ENCODE results near the gene HCFC1. TPM values are rescaled to one million over a fixed set of nuclear protein-coding genes. Genes with fewer than 3 reads are reported as not detected.

HCFC1 gene
- total RNA-seq, 1 donor = 95.1 TPM

DNA sequence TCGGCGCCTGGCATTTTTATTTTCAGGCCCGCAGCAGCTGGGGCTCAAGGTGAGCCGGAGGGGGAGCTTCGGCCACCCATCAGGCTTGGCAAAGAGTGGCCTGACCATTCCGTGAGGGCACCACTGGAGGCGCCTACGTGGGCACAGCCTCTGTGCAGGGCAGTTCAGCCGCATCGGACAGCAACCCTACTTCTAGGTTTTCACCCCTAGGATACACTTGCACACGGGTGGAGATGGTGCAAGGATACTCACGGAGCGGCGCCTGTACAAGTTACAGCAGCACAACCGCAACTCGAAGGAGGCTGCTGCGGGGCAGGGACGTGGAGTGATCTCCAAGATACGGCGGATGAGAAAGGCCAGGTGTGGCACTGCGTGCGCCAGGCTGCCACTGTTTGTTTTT is 10.8 kb downstream of the HCFC1 start:
- no peak for DNase-seq (ENCODE audit: low read depth in 2 of 3, low spot score in 2 of 3)

DNA sequence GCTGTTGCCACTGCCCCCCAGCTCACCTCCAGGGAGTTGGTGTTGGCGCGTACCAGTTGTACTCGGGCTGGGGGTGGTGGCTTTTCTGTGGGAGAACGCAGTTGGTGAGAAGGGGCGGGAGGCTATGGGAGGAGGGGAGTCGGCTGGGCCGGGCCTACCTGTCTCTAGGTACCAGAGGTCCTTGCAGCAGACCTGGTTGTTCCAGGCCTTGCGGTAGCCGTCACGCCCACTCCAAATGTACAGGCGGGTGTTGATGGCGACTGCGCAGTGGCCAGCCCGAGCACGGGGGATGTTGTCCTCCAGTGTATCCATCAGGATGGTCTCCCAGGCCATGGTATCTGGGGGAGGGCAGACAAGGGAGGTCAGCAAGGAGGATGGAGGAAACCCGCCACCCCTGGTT is 11.5 kb downstream of the HCFC1 start:
- no peak for DNase-seq (ENCODE audit: low read depth in 2 of 3, low spot score in 2 of 3)

DNA sequence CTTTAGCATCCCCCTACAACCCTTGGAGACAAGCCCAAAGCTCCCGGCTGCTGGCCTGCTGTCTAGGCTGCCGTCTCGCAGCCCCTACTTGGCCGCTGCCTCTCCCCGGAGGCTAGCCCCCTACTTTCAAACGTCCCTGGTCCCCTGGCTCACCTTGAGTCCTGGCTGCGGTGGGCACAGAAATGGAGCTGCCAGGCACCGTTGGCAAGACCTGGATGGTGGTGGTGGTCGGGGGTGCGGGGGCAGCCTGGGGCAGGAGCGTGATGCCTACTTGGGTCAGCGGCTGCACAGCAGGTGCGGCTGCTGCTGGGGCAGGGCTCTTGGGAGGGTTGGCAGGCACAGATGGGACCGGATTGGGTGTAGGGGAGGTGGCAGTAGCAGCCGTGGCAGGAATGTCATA is 12.0 kb downstream of the HCFC1 start:
- DNase-seq (ENCODE audit: low read depth in 2 of 3, low spot score in 2 of 3) = no peak

DNA sequence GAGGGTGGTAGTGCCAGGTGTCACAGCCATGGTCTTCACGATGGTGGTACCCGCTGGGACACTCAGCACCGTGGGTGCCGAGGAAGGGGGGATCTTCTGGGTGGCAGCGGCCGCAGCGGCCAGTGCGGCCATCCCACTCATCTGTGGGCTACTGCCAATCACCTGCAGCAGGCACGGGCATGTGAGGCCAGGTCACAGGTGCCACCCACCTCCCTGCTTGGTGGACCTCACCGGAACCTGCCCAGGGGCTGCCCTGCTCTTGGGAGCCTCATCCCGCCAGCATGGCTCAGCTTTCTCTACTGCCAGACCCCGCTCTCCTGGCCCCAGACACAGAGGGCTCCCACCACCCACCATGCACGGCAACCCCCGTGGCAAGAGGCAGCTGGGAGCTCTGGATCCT is 13.0 kb downstream of the HCFC1 start:
- DNase-seq (ENCODE audit: low read depth in 2 of 3, low spot score in 2 of 3) = no peak

DNA sequence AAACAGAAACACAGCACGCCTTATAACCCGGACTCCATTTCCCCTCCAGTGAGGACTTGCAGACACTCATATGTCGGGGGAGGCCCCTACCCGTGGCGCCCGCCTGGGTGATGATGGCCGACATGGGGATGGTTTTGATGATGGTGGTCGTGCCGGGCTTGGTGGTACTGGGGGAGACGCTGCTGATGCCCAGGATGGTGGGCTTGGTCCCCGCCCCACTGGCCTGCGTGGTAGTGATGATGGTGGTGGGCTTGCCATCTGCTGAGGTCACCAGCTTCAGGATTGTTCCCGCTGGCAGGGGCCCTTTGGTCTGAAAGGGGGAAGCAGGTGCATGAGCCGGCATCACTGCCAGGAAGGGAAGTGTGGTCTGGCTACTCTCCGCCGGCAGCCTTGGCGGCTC is 14.4 kb downstream of the HCFC1 start:
- no peak for DNase-seq (ENCODE audit: low read depth in 2 of 3, low spot score in 2 of 3)

DNA sequence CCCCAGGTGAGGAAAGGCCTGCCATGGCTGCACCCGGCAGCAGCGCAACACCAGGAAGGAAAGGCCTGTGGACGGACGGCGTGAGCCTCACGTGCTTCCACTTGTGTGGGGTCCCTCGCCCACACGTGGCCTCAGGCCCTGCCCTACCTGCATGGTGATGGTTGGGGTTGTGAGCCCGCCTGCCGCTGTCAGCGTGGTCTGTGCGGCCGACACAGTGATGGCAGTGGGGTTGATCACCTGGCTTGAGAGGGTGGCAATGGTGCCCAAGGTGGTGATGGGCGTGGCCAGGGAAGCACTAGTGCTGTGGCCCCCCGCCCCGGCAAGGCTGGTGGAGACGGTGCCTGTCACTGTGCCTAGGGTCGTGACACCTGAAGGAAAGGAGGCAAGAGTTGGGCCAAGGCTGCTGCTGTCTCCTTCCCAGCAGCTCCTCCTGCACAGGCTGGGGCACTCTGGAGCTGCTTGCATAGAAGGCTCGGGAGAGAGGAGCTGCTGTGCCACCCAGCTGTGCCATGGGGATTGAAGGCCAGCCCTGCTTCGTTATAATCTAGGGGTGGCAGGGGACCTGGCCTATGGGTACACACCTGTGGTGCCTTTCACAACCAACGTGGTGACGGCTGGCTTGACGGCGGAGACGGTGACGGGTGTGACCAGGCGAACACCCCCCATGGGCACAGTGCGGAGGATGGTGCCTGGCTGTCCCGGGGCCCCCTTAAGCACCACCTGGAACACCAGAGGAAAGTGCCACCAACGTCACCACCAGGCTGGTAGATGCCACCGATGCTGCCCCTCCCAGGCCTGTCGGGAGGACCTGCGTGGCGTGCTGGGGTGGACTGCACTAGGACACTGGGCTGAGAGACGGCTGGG is 15.3 kb downstream of the HCFC1 start:
- no peak for DNase-seq (ENCODE audit: low read depth in 2 of 3, low spot score in 2 of 3)

DNA sequence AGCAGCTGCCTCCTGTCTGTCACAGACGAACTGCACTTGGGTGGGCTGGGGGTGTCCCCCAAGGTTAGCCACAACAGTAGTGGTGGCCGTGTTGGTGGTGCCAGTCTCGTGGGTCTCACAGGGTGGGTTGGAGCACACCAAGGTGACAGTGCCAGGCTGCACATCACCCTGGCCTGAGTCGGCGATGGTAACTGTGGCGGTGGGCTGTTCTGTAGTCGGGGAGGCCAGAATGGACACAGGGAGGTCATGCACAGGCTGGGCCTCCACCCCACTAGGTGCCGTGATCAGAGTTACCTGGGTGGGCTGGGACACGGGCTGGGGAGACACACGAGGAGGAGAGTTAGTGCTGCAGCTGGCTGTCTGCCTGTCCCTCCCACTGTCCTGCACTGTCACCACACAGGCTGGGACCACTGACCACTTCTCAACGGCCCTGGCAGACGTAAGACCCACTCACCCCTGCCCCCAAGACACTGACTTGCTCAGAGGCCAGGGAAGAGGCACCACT is 16.3 kb downstream of the HCFC1 start:
- DNase-seq (ENCODE audit: low read depth in 2 of 3, low spot score in 2 of 3) = no peak

DNA sequence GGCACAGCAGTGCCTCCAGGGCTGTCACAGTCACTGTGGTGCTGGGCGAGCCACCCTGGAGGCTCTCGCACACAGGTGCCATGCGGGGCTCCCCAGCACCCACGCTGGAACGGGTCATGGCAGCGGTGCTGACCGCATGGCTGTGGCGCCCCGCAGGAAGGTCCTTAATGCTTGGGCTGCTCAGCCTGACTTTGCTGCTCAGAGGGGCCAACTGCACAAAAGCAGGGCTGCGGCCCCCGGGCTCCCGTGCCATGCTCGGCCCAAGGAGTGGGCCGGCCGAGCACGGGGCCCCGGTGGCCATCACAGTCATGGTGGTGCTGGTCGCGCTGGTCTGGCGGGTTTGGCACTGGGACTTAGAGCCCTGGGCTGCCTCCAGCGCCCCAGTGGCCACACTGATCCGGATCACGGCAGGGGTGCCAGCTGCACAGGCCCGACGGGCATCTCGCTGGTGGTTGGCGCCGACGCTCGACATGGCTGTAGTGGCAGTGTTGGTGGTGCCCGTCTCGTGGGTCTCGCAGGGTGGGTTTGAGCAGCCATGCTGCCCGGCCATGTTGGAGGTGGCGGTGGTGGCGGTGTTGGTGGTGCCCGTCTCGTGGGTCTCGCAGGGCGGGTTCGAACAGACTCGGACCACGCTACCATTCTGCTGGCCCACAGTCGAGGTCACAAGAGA is 16.9 kb downstream of the HCFC1 start:
- DNase-seq (ENCODE audit: low read depth in 2 of 3, low spot score in 2 of 3) = no peak

DNA sequence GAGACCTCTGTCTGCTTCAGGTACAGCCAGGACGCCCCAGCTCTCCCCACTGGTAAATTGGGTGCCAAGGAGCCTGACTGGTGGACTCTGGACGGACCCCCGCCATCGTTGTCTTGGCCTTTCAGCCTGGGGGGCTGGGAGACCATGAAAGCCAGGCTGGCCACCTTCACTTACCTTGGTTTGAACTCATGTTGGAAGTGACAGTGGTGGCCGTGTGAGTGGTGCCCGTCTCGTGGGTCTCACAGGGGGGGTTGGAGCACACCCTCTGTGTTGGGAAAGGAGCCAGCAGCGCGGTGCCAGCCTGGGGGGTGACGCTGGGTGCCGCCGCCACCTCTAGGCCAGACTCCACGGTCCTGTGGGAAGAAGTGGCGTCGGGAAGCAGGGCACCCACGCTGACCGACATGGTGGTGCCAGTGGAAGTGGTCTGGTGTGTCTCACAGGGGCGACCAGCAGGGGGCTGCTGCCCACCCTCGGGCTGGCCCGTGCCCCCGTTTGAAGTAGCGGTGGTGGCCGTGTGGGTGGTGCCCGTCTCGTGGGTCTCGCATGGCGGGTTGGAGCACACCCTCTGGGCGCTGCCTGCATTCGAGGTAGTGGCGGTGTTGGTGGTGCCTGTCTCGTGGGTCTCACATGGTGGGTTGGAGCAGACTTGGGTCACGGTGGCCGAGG is 17.6 kb downstream of the HCFC1 start:
- no peak for DNase-seq (ENCODE audit: low read depth in 2 of 3, low spot score in 2 of 3)

DNA sequence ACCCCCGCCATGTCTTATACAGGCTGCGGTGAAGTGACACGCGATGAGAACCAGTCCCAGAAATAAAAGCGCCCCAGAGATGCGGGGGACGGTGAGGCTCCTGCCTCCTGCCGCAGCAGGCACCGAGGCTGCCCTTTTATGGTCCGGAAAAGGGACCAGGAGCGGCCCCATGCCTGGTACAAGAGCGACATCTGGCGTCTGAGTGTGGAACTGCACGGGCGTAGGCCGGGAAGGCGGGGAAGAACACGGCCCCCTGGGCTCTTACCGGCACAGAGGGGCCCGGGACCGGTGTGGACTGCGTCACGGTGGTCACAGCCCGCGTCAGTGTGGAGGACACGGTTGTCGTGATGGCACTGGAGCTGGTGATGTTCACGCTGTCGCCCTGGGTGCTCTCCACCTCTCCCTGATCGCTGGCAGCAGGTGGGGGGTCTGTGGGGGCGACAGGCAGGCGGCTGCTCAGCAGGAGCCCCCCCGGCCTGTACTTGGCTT is 18.2 kb downstream of the HCFC1 start:
- peak in 2 of 3 donors; percentile 58 to 71 for DNase-seq (ENCODE audit: low read depth in 2 of 3, low spot score in 2 of 3)

DNA sequence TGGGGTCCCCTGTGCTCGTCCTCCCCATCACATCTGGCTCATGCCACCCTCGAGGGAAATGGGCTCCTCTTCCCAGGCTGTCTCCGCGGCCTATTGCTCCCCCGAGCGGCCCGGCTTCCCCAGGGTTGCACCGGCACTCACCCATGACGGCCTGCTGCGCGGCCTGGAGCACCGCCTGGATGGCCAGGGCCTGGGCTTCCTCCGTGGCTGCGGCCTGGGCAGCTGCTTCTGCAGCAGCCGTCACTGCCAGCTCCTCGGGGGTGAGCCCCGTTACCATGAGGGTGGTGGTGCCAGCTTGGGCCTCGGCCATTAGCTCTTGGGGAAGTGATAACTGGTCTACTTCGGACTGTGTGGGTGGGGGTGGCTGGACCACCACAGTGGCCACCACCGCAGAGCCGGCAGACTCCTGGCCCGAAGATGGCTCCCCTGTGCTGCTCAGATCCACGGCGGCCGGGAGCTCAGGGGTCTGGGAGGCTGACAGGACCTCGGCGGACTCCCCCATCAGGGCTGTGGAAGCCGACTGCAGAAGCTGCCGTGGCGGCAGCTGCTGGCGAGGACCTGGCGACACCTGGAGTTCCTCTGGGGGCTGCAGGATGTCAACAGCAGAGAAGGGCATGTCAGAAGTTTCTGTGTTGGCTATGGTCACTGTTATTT is 19.1 kb downstream of the HCFC1 start:
- no peak for DNase-seq (ENCODE audit: low read depth in 2 of 3, low spot score in 2 of 3)

DNA sequence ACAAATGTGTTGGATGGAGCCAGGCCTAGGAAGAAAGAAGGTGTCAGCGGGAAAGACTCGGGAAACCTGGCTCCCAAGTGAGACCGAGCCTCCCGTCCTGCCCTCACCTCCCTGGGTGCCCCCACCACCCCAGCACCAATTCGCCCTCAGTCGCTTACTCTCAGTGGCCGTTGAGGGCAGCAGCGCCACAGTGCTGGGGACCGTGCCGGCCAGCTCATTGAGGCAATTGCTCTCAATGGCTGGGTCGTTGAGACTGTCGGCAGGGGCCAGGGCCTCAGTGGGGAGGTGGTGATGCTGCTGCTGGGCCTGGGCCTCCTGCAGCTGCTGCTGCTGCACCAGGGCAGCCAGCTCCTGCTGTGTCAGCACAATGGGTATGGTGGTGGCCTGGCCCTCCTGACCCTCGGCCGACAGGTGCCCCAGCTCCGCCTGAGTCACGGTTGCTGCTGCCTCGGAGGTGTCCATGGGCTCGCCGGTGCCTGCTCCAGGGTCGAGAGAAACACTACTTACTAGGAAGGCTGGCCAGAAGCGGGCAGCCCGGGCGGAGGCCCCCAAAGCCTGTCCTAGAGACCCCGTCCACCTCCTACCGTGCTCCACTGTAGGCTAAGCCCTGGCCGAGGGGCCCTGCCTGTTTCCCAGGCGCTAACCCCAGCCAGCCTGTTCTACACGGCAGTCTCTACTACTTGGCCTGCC is 19.8 kb downstream of the HCFC1 start:
- DNase-seq (ENCODE audit: low read depth in 2 of 3, low spot score in 2 of 3) = no peak

DNA sequence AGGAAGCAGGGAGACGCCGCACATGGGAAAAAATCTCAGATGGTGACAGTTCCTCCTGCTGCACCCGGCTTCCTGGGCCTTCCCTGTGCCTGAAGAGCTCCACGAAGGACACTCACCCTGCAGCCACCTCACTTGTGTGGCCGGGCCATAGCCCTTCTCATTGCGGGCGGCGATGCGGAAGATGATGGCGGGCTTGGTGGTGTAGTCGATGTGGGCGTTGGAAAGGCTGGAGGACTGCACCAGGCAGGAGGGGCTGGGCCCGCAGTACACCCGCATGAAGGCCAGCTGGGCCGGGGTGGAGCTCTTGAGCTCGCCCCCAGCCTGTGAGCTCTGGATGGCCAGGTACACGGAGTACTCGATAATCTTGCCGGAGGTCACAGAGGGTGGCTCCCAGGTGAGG is 21.5 kb downstream of the HCFC1 start:
- no peak for DNase-seq (ENCODE audit: low read depth in 2 of 3, low spot score in 2 of 3)

DNA sequence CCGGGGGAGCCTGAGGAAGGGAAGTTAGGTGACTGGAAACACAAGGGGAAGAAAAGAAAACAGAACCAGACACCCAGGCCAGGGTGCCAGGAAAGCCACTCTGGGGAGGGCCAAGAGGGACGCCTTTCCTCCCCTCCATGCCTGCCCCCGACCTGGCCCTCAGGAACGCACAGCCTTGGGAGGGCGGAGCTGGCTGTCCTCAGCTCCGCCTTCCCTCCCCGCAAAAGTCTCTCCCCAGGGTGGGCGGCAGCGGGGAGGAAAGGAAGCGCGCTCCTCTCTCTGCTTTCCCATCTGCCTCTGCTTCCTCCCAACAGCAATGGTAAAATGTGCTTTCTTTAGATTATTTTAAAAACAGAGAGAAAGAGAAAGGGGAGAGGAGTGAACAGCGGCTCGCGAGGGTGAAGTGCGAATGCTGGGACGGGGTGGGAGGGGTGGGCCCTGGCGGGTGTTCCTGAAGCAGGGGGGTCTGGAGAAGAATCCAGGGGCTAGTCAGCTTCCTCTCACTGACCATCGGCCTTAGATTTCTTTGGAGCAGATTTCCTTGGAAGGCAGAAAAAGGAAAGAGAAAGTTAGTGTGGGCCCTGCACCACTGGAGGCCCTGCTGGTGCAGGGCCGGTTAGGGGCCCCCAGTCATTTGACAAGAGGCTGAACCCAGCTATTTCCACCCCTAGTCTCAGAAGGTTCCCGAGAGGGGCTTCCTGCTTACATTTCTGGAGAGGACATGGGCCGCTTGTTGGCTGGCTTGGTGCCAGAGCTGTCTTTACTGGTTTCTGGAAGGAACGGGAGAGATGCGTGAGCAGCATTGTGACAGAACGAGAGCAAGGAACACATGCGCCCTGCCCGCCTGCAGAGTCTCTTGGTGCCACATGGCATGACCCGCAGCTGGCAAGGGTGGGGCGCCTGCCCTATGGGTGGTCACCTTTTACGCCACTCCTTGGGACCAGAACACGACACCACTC is 22.5 kb downstream of the HCFC1 start:
- DNase-seq (ENCODE audit: low read depth in 2 of 3, low spot score in 2 of 3) = no peak

DNA sequence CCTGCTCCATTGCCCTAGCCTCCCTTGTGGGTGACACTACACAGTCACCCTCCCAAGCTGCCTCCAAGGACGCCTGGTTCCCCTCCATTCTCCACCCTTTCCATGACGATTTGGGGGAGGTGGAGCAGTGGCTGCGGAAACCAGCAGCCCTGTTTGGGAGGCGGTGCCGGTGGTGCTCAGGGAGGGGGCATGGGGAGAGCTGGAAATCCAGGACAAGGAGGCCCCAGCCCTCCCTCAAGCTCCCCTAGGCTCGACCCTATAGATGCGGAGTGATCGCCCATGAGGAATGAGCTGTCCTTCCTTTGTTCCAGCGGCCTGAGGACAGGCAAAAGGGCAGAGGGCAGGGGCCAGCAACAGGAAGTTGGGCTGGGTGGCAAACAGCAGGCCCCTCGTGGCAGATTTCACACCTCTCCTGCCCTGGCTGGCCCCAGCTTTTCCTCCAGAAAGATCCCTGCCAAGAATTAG is 23.6 kb downstream of the HCFC1 start:
- DNase-seq (ENCODE audit: low read depth in 2 of 3, low spot score in 2 of 3) = no peak

DNA sequence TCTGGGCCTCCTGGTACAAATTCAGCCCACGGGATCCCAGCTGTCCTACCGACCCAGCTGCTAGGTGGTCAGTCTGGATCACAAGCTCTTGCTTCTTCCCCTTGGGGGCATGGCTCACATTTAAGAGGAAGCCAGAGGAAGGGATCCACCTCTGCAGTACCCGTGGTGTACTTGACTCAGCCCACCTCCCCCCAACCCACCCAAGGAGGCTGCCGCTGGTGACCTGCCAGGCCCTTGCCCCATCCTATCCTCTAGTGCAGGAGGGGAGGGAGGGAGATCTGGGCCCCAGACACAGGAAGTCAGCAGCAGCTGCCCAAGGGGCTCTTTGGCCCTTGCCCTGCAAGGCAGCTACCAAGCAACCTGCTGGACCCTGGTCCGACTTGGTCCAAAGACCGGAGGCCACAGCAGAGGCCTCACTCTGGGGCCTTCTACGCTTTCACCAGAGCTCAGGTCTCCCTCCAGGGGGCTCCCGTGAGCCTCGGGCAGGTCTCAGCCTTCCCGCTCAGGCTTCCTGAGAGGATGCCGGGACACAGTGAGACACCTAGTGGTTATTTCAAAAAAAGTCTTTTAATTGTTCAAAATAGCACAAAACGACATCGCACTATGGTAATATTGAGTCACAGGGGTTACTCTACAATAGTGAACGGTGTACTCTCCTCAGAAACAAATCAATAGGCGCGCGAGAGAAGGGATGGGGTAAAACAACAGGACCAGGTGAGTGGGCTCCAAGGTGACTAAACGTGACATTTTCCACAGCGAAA is 24.4 kb downstream of the HCFC1 start:
- peak; percentile 57 to 85 (median 76) for DNase-seq (ENCODE audit: low read depth in 2 of 3, low spot score in 2 of 3)

DNA sequence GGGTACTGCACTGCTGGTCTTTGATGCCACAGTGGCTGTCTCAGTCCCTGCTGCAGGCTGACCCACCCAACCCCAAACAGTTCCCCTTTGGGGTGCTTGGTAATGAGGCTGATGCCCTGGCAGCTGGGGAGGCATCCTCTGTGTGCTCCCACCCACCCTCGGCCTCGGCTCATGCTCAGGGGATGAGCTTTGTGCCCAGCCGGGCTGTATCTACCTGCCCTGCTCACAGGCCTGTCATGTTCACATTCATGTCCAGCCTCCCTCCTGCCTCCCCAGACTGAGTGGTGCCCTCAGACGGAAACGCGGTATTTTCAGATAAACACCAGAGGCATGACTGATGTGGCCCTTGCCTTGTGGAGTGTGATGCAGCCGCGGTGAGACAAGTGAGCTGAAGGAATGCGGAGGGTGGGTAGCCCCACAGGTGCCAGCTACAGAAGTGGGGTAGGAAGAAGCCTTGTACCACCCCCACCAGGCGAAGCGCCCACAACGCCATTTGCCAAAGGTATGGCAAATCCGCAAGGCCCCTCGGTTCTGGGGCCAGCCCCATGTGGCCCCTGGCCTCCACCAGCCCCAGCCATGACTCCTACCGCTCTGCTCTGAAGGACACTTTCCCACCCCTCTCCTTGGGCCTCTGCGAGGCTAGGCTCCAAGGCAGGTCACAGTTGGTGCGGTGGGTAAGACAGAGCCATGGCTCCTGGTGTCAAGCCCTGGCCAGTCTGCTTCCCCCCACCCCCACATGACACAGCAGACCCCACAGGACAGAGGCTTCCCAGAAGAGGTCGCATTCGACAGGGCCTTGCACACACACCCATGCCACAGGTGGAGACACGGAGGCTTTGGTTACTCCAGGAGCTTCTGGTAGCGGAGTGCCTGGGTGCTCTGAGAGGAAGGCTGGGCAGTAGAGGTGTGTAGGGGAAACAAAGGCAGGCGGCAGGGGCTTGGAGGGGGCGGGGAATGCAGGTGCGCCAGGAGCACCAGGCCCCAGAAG is 25.4 kb downstream of the HCFC1 start:
- no peak for DNase-seq (ENCODE audit: low read depth in 2 of 3, low spot score in 2 of 3)

All from hematopoietic multipotent progenitor cell (in vitro differentiated cells).